ENCODE data around the gene IQCH.
"Not testable (repeated sequence)": the region's sequence is repeated elsewhere in the genome, so short reads cannot be mapped to it uniquely, and the experiment has no call there.

The IQCH gene

DNA sequence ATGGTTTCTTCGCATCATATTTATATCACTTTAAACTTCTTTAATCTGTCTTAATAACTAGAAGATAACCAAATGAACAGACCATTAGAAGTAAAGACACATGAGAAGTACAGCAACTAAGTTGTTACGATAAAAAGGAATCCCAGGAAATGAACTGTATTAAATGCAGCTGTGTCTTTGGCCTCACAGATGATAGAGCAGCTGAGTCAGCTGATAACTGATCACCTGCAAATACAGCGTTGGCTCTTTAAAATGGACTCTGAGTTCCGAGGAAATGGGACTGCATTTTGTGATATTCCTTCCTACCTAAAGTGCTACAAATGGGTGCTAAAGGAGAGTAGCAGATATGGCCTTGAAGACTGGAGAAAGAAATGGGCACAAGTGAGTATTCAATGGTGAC, 145.3 kb downstream of the IQCH start:
- no peak for DNase-seq

DNA sequence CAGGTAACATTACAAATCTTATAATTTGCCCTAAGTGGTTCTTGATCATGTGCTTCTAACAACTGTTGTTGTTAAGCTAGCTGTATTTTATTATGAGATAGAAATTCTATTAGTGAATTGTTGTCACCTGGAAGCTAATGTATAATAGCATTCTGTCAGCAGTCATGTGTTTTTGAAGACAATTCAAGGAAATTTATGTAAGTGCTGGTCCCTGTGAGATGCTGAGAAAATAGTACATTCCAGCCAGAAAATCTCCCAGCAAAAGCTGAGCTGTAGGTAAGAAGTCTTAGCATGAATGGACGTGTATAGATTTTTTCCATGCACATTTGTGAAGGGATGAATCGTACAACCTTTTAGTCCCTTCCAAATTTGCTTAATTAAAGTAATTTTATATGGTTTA, 146.3 kb downstream of the IQCH start:
- no peak for DNase-seq

DNA sequence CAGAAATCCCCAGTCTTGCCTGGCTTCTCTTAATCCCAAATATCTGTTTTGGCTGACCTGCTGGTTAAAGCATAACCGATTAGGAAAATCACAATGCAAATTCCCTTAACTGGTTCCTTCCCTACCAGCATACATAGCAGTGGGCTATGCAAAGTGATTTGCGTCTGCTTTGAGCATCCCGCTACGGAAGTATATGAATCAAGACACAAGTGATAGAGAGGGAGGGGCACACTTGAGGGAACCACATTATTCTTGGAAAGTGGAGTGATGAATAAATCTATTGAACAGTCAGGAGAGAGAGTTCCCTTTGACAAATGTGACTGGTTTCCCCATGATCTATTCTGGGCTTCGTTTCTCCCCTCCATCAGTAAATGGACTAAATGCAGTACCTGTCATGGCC, 146.8 kb downstream of the IQCH start:
- DNase-seq, result no peak

DNA sequence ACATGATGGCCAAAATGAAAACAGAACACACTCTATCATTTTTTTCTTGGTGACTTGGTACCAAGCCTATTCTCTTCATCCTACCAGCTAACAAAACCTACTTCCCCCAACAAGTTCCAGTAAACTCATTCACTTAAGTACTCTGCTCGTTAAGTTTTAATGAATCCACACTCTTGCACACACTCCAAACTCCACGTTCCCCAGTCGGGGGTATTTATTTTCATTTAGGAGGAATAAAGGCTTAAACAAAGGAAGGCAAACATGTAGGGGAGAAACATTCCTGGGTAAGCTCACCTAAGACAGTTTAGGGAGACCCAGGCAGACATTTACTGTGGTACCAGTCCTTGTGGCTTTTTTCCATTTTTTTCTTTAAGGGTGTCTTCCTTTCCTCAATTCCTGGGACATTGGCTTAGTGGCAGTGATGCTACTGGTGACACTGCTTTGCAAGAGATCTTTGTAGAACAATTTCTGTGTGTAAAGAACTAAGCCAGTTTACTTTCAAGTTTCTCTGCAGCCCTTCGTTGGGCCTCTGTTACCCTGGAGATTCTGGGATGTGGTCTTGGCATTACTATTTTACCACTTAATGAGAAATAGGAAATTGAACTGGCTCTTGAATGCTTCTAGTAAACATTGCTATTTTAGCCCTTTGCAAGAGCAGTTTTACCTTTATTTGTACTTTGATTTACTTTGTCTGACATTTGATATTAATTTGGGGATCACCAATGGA, 149.0 kb downstream of the IQCH start:
- no peak for DNase-seq

DNA sequence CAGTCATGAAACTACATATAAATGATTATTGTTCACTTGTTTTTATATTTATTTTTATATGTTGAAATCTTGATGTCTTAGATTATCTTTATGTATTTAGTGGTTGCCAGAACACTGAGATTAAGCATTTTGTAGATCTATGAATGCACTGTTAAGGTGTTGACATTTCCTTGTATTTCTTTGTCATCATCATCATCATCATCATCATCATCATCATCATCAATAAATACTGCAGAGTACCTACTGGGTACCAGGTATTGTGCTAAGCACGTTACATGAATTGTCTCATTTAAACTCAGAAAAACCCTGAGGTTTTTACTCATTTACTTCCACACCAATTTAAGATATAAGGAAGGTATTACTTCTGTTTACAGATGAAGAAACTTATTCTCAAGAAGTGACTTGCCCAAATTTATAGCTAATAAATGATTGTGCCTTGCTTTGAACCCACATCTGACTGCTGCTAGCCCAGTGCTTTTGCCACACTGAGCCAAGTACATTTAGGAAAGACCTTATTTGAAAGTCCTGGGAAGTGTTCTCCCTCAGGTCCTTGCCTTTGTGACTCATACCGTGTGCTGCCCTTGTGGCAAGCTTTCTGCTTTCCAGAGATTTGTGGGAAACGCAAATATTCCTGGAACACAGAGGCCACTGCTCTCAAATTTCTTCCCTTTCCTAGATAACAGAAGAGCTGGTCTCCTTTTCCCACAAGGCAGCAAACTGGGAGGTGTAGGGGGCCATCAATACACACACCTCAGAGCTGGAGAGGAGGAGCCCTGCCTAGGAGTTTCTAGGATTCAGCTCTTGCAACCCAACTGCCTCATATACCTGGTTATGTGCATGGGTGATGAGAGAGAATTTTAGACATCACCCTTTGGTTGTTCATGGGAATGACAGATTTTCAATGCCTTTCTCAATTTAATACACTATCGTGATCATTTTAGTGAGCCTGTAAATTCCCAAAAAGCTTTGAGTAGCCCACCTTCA, 150.9 kb downstream of the IQCH start:
- DNase-seq, result no peak

DNA sequence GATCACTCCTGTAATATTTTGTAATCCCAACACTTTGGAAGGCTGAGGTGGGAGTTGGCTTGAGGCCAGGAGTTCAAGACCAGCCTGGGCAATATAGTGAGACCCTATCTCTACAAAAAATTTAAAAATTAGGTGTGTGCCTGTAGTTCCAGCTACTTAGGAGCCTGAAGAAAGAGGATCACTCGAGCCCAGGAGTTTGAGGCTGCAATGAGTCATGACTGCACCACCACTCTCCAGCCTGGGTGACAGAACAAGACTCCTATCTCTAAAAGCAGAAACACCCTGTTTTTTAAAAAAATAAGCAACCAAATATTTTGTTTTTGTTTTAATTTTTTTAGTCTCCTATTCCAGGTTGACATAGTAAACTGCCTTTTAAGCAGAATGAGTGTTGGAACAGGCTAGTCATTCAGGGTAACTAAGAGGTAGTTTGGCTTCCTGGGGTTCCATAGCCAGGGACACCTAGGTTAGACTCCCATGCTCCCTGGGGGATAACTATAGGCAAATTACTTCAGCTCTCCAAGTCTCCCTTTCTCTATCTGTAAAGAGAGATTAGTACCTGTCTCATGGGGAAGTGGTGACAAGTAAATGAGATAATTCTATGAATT, 151.8 kb downstream of the IQCH start:
- DNase-seq, result no peak

DNA sequence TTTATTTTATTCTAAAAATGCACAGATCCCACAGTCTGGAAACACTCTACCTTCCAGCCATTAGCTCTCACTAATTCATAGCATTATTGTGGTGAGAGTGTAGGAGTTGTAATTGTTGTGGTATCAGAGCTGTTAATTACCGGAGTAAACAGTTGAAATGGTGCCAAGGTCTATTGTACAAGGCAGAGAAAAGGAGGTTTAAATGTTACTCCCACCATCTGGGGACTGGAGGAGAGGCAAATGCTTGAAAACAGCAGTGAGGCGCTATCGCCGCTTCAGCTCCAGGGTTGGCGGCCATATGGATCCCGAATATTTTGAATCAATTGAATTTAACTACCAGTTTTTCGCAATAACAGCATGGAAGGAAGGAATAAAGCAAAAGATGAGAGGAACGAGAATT, 153.2 kb downstream of the IQCH start:
- no peak for DNase-seq

DNA sequence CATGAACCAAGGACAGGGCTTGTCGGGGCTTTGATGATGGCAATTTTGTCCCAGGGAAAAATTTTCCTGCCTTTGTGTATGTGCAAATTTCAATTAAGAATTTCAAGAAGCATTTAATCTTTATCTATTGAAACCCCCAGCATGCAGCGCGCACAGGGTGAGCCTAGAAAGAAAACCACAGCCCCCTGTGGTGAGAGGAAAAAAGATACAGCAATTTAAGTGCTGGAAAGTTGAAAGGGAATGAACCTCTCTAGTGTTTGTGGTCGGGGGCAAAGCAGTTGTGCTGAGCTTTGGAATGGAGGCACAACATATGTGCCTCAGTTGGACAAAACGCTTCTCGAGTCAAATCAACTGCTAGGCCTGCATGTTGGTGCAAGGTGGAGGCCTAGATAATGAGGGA, 154.6 kb downstream of the IQCH start:
- no peak for DNase-seq

DNA sequence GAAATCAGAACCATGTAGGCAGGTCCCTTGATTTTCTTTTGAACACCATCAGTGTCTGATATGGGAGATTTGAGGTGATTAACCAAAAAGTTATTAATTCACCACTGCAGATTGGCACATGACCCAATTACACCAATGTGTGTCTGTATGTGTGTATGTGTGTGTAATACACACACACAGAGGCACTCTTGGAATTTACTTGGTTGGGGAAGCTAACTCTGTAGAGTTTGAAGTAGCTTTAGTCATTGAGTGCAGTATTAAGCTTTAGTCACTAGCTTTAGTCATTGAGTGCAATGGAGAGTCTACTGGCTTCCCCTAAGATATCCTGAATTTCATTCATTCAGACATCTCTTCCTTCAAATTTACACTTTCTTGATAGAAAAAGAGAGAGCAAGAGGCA, 156.9 kb downstream of the IQCH start:
- DNase-seq, result no peak

DNA sequence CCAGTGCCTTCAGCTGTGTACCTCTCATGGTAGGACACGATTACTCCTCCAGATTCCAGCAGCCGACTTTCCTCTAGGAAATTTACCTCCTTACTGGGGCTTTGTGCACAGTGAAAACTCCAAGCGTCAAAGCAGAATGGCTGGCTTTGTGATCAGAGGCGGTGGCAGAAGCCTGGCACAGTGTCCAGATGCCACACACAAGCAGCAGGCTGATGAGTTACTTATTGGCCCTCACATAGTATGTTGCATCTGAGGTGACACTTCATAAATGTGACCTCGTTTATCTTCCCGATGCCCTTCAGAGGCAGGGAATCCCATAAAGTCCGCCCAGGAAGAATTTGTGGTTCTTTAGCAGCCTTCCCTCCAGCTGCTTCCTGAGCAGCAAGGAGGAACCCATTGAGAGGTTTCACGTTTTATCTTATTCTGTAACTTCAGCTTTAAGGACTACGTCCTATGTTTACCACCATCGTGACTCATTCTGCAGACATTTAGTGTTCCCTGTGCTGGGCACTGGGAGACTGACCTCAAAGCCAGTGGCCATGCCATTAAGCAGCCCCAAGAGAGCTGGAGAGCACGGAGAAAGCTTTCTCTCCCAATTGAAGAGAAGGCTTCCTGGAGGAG, 159.3 kb downstream of the IQCH start:
- no peak for DNase-seq

DNA sequence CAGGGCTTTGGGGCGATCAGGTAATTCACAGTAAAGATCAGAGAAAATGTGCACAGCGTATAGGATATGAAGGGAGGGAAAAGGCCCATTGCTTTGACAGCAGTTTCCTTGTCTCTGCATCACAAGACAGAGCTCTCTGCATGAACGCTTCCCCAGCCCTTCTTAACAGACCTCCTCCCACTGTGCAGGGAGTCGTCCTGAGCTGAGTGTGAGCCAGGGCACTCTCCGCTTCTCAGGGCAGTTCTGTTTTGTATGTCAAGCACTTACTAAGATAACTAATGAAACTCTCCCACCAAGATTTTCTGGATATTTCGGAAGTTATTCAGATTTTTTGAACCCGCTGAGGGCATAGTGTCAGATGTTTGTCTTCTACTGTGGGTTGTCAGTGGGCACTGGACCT, 160.6 kb downstream of the IQCH start:
- DNase-seq, result no peak

DNA sequence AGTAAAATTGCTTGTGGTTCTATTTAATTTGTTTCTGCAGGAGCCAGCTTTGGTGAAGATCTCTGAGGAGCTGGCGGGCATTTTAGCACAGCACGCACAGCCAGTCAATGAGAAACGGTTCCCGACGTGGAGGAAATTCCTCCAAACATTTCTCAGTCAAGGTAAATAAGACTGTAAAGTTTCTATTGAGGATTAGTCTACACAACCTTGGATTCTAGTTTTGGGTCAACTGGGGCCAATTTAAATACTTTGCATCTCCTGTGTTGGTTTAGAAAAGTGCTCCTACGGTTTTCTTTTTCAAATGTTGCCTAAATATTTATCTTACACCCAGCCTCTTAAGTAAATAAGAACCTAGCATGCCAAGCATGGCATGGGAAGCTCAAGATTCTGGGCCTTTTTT, 162.3 kb downstream of the IQCH start:
- DNase-seq, result no peak

DNA sequence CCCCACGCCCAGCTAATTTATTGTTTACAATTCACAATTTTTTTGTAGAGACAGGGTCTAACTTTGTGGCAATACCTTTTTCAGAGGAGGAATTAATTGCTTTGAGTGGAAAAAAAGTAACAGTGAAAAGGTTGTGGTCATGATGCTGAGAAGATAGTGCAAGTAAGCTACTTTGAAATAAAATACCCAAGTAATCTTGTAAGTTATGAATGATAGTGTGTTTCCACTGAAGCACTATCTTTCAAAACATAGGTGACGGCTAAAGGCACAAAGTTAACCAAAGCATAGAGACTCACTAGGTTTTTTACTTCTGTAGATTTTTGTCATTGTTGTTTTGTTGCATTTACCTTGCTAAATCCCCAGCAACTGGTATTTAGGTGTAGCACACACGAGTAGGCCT, 165.1 kb downstream of the IQCH start:
- no peak for DNase-seq

DNA sequence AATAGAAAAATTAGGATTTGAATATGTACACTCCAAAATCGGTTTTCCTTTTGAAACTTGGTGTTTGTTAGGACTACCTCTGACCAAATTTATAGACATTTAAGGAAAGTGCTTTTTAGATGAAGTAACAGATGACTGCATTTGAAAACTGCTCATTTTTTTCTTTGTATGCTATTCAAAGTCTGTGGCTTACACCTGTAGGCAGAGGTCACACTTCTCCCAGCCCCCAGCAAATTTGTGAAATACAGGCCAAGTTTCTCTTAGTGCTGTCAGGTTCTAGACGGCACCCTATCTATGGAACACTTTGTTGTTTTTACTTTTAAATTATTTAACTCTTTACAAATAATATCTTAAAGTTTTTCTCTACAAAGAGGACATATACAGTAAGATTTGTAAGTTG, 165.6 kb downstream of the IQCH start:
- no peak for DNase-seq

DNA sequence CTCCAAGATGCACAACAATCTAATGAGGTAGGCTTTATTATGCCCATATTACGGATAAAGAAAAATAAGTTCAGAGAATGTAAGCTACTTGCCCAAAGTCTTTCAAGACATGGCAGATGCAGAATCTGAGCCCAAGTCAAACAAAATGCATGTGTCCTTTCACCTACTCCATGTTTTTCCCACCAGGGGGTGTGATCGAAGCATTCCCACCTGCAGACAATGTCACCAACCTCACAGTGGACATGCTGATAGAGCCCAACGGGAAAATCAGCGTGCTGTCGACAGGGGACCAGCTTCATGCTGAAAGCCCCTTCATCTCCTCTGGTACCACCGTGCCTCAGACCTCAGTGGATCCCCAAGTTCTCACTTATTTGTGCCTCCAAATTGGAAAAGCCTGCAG, 166.5 kb downstream of the IQCH start:
- DNase-seq, result no peak

DNA sequence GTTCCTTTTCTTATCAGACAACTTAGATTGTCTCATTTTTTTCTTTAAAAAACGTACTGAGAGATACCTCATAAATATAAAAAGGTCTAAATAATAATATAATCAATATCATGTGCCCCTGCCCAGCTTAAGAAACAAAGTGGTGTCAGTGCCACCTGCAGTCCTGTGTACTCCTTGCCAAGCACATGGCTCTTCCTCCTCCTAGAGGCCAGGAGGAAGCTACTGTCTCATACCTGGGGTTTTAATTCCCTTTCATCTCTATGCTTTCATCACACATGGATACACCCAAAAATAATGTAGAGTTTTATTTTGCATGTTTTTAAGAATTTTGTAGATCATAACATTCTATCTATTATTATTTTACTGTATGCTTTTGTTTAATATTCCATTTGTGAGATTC, 167.7 kb downstream of the IQCH start:
- DNase-seq, result no peak

DNA sequence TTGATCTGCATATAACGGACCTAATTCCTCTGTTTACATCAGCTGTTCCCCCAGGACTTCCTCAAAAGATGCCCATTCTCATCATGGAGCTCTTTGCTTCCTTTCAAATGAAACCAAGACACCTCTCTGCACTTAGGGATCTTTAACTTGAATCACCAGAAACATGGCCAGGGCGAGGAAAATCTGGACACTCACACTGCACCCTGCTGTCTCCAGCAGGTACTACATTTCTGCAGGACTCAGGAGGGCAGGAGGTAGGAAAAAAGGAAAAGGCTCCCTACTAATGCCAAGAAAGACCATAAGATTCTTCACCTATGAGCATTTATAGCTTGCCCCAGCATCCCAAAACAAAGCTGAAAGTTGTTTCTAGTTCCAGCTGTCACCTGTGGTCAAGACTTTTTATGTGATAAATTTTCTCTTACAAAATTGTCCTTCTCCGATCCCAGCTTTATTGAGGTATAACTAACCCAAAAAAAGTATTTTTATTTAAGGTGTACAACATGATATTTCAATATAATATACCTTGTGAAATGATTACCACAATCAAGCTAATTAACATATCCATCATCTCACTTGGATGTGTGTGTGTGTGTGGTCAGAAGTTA, 179.0 kb downstream of the IQCH start:
- peak; percentile 45 for DNase-seq

DNA sequence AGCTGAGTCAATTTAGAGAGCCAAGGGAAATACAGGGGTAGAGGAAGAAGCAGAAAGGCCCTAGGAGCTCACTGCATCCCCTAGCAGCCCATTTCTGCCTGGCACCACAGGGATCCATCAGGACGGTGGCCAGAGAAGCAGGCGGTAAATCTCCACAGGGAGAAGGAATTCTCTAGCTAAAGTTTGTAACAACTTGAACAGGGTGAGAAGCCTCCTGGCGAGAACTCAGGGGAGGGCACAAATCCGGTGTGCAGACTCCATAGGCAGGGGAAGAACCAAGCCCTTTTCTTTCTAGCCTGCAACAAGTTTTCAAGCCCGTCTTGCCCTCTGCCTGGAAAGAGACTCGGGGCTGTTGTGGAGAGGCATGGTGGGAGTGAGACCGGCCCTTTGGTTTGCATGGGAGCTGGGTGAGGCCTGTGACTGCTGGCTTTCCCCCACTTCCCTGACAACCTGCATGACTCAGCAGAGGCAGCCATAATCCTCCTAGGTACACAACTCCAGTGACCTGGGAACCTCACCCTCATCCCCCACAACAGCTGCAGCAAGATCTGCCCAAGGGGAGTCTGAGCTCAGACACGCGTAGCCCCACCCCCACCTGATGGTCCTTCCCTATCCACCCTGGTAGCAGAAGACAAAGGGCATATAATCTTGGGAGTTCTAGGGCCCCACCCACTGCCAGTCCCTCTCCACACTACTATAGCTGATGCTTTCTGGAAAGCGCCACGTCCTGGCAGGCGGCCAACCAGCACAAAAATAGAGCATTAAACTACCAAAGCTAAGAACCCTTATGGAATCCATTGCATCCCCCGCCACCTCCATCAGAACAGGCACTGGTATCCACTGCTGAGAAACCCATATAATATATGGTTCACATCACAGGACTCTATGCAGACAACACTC, 182.0 kb downstream of the IQCH start:
- not testable (repeated sequence) for DNase-seq

DNA sequence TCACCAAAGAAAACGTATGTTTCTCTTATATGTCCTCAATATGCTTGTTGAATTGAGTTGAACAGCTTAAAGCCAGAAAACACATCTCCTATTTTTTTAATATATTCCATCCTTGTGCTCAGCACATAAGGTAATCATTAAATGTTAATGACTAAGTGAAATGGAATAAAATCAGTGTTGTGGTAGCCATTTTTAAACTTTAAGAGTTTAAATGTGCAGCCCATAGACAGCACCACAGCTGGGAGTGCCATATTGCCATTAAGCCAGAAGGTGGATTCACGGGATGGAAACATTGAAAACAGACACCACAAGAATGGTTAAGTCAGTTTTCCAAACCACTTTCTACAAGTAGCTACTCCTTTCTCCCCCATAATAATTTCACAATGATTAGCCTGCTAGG, 189.5 kb downstream of the IQCH start:
- no peak for DNase-seq

DNA sequence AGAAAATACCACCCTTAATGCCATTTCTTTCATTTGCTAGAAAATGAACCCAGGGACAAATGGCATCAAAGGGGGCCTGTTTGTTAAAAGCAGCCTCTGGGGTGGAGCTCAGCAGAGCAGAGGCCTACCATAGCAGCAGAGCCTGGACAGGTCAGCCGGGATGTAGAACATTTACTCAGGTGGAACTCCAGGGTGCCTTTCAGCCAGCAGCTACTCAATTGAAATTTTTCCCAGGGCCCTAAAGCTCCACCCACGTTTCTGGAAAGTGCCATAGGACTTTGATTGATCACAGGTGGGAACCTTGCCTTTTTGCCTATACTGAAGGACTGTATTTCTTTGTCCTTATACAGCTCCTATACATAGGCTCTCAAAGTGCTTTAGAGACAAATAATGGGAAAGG, 191.9 kb downstream of the IQCH start:
- no peak for DNase-seq

DNA sequence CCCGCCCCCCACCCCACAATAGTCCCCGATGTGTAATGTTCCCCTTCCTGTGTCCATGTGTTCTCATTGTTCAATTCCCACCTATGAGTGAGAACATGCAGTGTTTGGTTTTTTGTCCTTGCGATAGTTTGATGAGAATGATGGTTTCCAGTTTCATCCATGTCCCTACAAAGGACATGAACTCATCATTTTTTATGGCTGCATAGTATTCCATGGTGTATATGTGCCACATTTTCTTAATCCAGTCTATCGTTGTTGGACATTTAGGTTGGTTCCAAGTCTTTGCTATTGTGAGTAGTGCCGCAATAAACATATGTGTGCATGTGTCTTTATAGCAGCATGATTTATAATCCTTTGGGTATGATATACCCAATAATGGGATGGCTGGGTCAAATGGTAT, 193.8 kb downstream of the IQCH start:
- DNase-seq, result not testable (repeated sequence)

DNA sequence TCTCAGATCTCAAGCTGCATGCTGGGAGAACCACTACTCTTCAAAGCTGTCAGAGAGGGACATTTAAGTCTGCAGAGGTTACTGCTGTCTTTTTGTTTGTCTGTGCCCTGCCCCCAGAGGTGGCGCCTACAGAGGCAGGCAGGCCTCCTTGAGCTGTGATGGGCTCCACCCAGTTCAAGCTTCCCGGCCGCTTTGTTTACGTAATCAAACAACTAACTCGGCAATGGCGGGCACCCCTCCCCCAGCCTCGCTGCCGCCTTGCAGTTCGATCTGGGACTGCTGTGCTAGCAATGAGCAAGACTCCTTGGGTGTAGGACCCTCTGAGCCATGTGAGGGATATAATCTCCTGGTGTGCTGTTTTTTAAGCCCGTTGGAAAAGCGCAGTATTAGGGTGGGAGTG, 199.1 kb downstream of the IQCH start:
- DNase-seq, result not testable (repeated sequence)
